Measurements from ENCODE around the gene PRX. TPM values are rescaled to one million over a fixed set of nuclear protein-coding genes. Genes with fewer than 3 reads are reported as not detected.
"Not testable (repeated sequence)": the region's sequence is repeated elsewhere in the genome, so short reads cannot be mapped to it uniquely, and the experiment has no call there.

Gene PRX
- total RNA-seq, 2 experiments from 2014 or later, result 1.0 to 1.4 TPM

DNA sequence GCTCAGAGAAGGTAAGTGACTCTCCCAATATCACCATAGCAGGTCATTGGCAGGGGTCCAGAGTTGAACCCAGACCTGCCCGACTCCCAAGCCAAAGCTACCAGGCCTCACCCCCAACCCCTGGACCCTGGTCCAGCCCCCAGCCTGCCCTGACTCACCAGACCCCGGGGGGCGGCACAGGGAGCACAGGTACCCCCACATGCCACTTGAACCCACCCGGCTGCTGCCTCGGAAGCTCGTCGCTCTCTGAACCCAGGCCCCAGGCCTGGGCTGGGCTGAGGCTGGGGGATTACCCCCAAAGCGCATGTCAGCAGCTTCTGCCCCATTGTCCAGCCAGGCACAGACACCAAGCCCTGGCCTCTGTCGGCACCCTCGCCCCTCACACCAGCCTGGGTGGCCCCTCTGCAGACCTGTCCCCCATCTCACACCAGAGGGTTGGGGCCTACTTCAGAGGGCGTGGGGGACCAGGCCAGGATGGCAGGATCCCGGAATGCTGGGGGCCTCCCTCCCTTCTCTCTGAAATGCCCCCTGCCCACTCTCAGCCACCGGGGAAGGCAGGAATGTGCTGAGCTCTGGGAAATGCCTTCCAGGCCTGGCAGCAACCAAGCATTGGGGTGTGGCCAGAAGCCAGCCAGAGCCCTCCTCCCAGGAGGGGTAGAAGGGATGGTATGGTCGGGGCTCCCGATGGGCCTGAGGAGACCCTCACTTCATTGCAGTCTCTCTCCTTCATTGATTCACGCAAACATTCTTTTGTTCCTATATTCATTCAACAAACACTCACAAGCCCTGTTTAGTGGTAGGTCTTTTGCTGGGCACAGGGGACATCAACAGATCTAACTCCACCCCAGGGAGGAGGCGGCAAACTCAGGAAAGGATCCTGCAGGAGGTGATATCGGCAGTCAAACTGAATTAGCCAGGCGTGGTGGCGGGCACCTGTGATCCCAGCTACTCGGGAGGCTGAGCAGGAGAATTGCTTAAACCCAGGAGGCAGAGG, 1.7 kb upstream of the PRX start:
- ChIA-PET POLR2A (interaction anchor here (0.7 kb wide), 1 partner anchor 10 kb away, joined by 4 read pairs; no protein-coding TSS in a partner anchor), CTCF (interaction anchor here (0.5 to 1.2 kb wide), 3 partner anchors 12 to 228 kb away, joined by 3 read pairs; no protein-coding TSS in a partner anchor)
- ATAC-seq (no peak), DNase-seq (no peak)
- H3K4me1 Mint-ChIP-seq, result peaks cover 12% of the 10 kb centered on the region
- H3K27me3 Mint-ChIP-seq, result peaks cover 2% of the 10 kb centered on the region
- no peaks in the 10 kb centered on the region for H3K9me3 Mint-ChIP-seq (ENCODE audit: low read depth)
- H3K27ac Mint-ChIP-seq, result no peak overlapping the region
- H3K36me3 Mint-ChIP-seq (ENCODE audit: low read depth), result no peaks in the 10 kb centered on the region
- no peak overlapping the region for H3K4me3 Mint-ChIP-seq
- intact Hi-C loops (cut with DNase I, micrococcal nuclease), result no loop called here

- ChIA-PET POLR2A (no interaction called here), CTCF (no interaction called here)
- ATAC-seq (no peak), DNase-seq (no peak)
- intact Hi-C loops (cut with DNase I, micrococcal nuclease), result no loop called here
- Mint-ChIP-seq H3K9me3 (ENCODE audit: low read depth) (no peaks in the 10 kb centered on the region), H3K4me3 (no peak overlapping the region), H3K36me3 (ENCODE audit: low read depth) (no peaks in the 10 kb centered on the region), H3K4me1 (peaks cover 12% of the 10 kb centered on the region), H3K27me3 (peaks cover 2% of the 10 kb centered on the region), H3K27ac (no peak overlapping the region)
Observed at GRCh38 chr19:40412866-40413265, 312 bp downstream of the PRX start.

DNA sequence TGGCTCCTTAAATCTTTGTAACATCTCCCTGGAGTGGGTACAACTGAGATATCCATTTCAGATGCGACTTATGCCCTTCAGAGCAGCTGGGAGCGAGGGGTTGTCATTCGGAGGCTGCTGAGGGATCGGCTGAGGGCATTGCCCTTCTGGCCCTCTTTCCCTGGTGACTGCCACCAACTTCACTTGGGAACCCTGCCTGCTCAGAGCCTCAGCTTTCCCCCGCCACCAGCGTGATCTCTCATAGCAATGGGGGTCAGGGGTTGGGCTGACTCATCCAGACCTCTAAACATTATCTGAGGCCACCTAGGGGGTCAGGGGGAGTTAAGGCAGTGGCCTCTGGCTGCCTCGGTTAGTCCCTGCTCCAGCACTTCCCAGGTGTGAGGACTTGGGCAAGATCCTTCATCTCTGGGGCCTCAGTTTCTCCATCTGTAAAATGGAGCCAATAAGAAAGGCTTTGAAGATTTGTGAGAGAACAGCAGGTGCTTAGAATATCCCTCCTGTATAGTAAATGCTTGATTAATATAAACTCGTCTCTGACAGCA, 1.1 kb downstream of the PRX start:
- no peak for ATAC-seq
- Mint-ChIP-seq H3K9me3 (ENCODE audit: low read depth) (no peaks in the 10 kb centered on the region), H3K4me3 (no peak overlapping the region), H3K36me3 (ENCODE audit: low read depth) (no peaks in the 10 kb centered on the region), H3K27ac (no peak overlapping the region), H3K27me3 (peaks cover 2% of the 10 kb centered on the region), H3K4me1 (peaks cover 7% of the 10 kb centered on the region)
- ChIA-PET CTCF (no interaction called here), POLR2A (no interaction called here)
- no peak for DNase-seq
- intact Hi-C loops (cut with DNase I, micrococcal nuclease), result no loop called here

DNA sequence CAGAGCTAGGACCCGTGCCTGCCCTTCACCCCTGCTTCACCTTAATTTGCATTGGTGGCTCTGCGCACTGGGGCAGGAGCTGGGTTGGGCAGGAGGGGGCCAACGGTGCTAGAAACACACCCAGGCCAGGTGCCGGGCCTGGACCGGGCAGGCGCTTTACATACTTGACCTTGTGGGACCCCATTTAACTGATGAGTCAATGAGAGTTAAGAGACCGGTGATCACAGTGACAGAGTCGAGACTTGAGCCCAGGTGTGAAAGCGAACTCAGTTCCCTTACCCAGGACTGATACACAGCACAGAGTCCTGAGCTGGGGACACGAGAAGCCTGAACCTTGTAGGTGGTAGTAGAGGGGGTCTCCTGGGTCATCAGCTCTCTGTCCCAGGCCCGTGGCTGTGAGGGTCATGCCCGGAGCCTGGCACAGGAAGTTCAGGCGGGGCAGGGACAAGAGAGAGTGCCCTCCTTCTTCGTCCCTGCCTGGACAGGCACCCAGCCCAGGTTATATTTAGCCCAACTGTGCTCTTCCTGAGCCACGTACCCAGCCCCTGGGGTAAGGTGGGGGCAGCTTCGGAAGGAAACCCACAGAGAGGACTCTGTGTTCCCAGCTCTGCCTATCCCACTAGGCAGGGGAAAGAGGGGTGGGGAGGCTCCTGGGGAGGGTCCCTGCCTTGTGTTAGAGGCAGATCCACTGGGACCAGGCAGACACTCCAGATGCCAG, 1.9 kb downstream of the PRX start:
- no peak overlapping the region for H3K4me3 Mint-ChIP-seq
- DNase-seq (no peak), ATAC-seq (no peak)
- no peaks in the 10 kb centered on the region for H3K9me3 Mint-ChIP-seq (ENCODE audit: low read depth)
- peaks cover 4% of the 10 kb centered on the region for H3K4me1 Mint-ChIP-seq
- CTCF ChIA-PET, result no interaction called here
- H3K36me3 Mint-ChIP-seq (ENCODE audit: low read depth), result no peaks in the 10 kb centered on the region
- H3K27ac Mint-ChIP-seq, result no peak overlapping the region
- POLR2A ChIA-PET, result no interaction called here
- H3K27me3 Mint-ChIP-seq, result peaks cover 2% of the 10 kb centered on the region
- intact Hi-C loops (cut with DNase I, micrococcal nuclease), result no loop called here

DNA sequence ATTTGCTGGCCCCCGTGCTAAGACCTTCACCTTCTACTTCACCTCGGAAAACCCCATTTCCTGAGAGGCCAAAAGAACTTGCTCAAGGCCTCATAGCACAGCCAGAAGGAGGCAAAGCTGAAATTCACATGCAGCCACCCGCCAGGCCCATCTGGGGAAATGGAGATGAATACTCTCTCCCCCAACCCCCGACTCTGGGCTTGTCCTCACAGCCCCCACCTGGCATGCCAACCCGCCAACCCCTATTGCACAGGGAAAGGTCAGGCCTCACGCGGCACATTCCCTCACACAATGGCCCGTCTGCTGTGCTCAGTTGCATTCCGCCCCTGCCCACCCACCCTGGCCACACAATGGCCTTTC, 3.2 kb downstream of the PRX start:
- H3K27ac Mint-ChIP-seq, result no peak overlapping the region
- no peak overlapping the region for H3K4me3 Mint-ChIP-seq
- peaks cover 4% of the 10 kb centered on the region for H3K4me1 Mint-ChIP-seq
- POLR2A ChIA-PET, result no interaction called here
- H3K9me3 Mint-ChIP-seq (ENCODE audit: low read depth), result no peaks in the 10 kb centered on the region
- CTCF ChIA-PET, result interaction anchor here (2.4 kb wide), 1 partner anchor 55 kb away, joined by 9 read pairs; the partner anchor contains the start of gene BLVRB
- no peak for DNase-seq
- peaks cover 2% of the 10 kb centered on the region for H3K27me3 Mint-ChIP-seq
- no peak for ATAC-seq
- H3K36me3 Mint-ChIP-seq (ENCODE audit: low read depth), result no peaks in the 10 kb centered on the region
- intact Hi-C loops (cut with DNase I, micrococcal nuclease), result no loop called here

- DNase-seq; H3K9me3 Mint-ChIP-seq (ENCODE audit: low read depth); H3K27ac Mint-ChIP-seq; intact Hi-C loops (cut with DNase I, micrococcal nuclease); POLR2A ChIA-PET; H3K4me1 Mint-ChIP-seq; ATAC-seq; H3K27me3 Mint-ChIP-seq; H3K4me3 Mint-ChIP-seq; H3K36me3 Mint-ChIP-seq (ENCODE audit: low read depth): not testable (repeated sequence)
- CTCF ChIA-PET, result interaction anchor here (0.9 to 2.4 kb wide), 2 partner anchors 12 to 56 kb away, joined by 3 to 9 read pairs; partner anchors contain the start of gene BLVRB
Observed at GRCh38 chr19:40408598-40408925, 4.6 kb downstream of the PRX start.

GRCh38 chr19:40407714-40408597, 5.2 kb downstream of the PRX start:
- Mint-ChIP-seq H3K4me3 (no peak overlapping the region), H3K4me1 (peaks cover 10% of the 10 kb centered on the region), H3K9me3 (ENCODE audit: low read depth) (no peaks in the 10 kb centered on the region), H3K36me3 (ENCODE audit: low read depth) (no peaks in the 10 kb centered on the region), H3K27ac (no peak overlapping the region), H3K27me3 (peaks cover 2% of the 10 kb centered on the region)
- DNase-seq, result no peak
- ChIA-PET POLR2A (no interaction called here), CTCF (interaction anchor here (0.5 to 2.4 kb wide), 4 partner anchors 10 to 103 kb away, joined by 3 to 9 read pairs (median 3); partner anchors contain the start of gene BLVRB)
- intact Hi-C loops (cut with DNase I, micrococcal nuclease), result no loop called here
- ATAC-seq, result no peak

DNA sequence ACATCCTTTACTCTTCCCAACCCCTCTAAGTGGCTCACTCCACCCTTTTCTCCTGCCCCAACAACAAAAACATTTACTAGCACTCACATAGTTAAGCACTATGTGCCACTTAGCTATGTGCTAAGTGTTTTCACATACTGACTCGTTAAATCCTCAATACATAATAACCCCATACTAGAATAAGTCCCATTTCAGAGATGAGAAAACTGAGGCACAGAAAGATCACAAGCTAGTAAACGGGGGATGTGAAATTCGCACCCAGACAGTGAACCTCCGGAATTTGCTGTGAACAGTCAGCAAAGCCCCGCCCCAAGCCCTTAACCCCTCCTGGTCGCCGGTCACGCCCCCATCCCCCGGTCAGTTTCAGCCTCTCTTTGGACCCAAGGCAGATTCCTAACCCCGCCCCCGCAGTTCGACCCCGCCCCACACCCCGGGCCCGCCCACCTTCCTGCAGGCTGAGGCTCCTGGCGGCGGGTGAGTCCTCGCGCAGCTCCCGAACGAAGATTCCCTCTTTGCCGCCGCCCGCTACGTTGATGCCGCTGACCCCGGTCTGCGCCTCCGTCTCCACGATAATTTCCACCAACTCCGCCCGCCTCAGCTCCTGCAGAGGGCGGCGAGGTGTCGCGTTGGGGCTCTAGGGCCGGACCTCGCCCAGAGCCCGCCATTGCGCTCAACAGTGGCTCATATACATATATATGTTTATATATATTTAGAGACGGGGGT, 9.8 kb downstream of the PRX start:
- peak; percentile 67 for ATAC-seq
- Mint-ChIP-seq H3K4me1 (peaks cover 19% of the 10 kb centered on the region), H3K9me3 (ENCODE audit: low read depth) (no peaks in the 10 kb centered on the region), H3K4me3 (peak overlapping the region; percentile 77), H3K27me3 (no peaks in the 10 kb centered on the region), H3K27ac (peak overlapping the region; percentile 0), H3K36me3 (ENCODE audit: low read depth) (no peaks in the 10 kb centered on the region)
- ChIA-PET CTCF (interaction anchor here (0.5 to 1.5 kb wide), 7 partner anchors 17 to 1773 kb away, joined by 3 to 9 read pairs (median 3); partner anchors contain the start of genes COQ8B, ITPKC and SERTAD1), POLR2A (interaction anchor here (0.6 to 1.7 kb wide), 4 partner anchors 18 to 443 kb away, joined by 3 to 8 read pairs (median 5); no protein-coding TSS in a partner anchor)
- DNase-seq, result peak; percentile 94
- intact Hi-C loops (cut with DNase I, micrococcal nuclease), result loop anchor here in 1 of 2 experiments (1.0 kb wide), 3 partner anchors 18 to 167 kb away; partner anchors contain the start of genes C19orf47 and PLD3

GRCh38 chr19:40400559-40400958, 12.6 kb downstream of the PRX start:
- CTCF ChIA-PET, result no interaction called here
- intact Hi-C loops (cut with DNase I, micrococcal nuclease), result no loop called here

DNA sequence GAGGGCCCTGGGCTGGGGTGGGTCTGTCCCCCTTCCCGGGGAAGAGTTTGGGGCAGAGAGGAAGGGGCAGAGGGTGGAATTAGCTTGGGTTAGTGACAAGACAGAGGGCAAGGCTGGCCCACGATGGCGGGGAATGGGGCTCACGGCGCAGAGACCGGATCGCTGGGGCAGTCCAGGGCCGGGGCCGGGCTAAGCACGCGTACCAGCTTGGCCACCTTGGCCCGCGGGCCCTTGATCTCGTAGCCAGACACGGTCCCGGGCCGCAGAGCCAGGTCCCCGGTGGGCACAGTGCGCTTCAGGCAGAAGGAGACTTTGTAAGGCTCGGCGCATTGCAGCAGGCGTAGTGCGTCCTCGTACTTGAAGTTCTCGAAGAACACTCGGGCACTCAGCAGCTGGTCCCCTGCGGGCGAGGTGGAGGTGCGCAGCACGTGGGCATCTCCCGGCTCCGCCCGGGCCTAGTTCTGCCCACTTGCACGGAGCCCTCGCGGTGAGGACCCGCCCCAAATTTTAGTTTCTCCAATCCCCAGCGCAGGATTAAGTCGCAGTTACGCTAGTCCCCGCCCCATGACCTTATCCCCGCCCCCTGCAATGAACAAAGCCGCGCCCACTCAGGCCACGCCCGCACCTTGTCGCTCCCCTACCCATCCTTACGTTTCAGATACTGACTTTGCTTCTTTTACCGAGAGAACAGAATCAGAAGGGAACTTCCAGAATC, 14.6 kb downstream of the PRX start:
- H3K9me3 Mint-ChIP-seq (ENCODE audit: low read depth), result no peaks in the 10 kb centered on the region
- intact Hi-C loops (cut with DNase I, micrococcal nuclease), result no loop called here
- CTCF ChIA-PET, result no interaction called here

More at GRCh38 chr19:40400559-40400958, 12.6 kb downstream of the PRX start:
- Mint-ChIP-seq H3K36me3 (ENCODE audit: low read depth) (no peaks in the 10 kb centered on the region), H3K27ac (no peak overlapping the region), H3K4me3 (no peak overlapping the region), H3K27me3 (no peaks in the 10 kb centered on the region), H3K4me1 (peaks cover 18% of the 10 kb centered on the region), H3K9me3 (ENCODE audit: low read depth) (no peaks in the 10 kb centered on the region)
- ATAC-seq (no peak), DNase-seq (no peak)
- POLR2A ChIA-PET, result no interaction called here

More for the DNA sequence above, 14.6 kb downstream of the PRX start:
- Mint-ChIP-seq H3K36me3 (ENCODE audit: low read depth) (no peaks in the 10 kb centered on the region), H3K4me1 (peaks cover 16% of the 10 kb centered on the region), H3K27me3 (no peaks in the 10 kb centered on the region), H3K27ac (no peak overlapping the region), H3K4me3 (no peak overlapping the region)
- ATAC-seq (peak; percentile 84), DNase-seq (peak; percentile 85)
- POLR2A ChIA-PET, result no interaction called here
